IMR-90 (cell line): Measurements from ENCODE around the gene ZBTB33. TPM values are rescaled to one million over a fixed set of nuclear protein-coding genes. Genes with fewer than 3 reads are reported as not detected.

Source experiments
- ATAC-seq: fragments of 200-7000 bp; cut with Tn5 transposase; 2 replicates; pipeline ENCODE4 v1.9.1; 2020; ENCODE audit warnings: low read depth, mild to moderate bottlenecking, moderate library complexity
- BruUV-seq: library from RNA; stranded (reverse); fragments of 400-500 nt; replicated peaks from 2 replicates; lab custom pipeline; 2021; lab: Mats Ljungman, UMichigan
- CTCF ChIA-PET: fragments of 300-600 bp; formaldehyde crosslinking; extraction: SDS; loops from one replicate; lab custom pipeline; 2021; ENCODE audit warnings: antibody characterized with exemption; lab: Yijun Ruan, JAX
- POLR2A ChIA-PET: fragments of 300-600 bp; sonication (Branson Sonifier 250); formaldehyde crosslinking; loops from one replicate; lab custom pipeline; 2022; ENCODE audit warnings: antibody characterized with exemption; ENCODE audit not compliant: unreplicated experiment; lab: Charles Lee
- DNase-seq: peaks from one replicate; pipeline ENCODE4 v3.0.0; 2013
- H2AFZ ChIP-seq: replicated peaks from 2 replicates; pipeline ENCODE3; 2013; ENCODE audit warnings: low read length, mild to moderate bottlenecking; ENCODE audit not compliant: poor library complexity
- H2AK5ac ChIP-seq: 2 replicates; pipeline ENCODE4 v1.6.1; 2013; ENCODE audit warnings: low read depth, low read length, inconsistent platforms
- H2AK9ac ChIP-seq: replicated peaks from 2 replicates; pipeline ENCODE3; 2013; ENCODE audit warnings: mild to moderate bottlenecking, low read depth, low read length, moderate library complexity; ENCODE audit not compliant: poor library complexity
- H2BK120ac ChIP-seq: 2 replicates; pipeline ENCODE4 v1.6.1; 2013; ENCODE audit warnings: low read depth, low read length, inconsistent platforms
- H2BK15ac ChIP-seq: 3 replicates; pipeline ENCODE4 v1.6.1; 2013; ENCODE audit warnings: low read depth, low read length, inconsistent platforms
- H2BK20ac ChIP-seq: 2 replicates; pipeline ENCODE4 v1.6.1; 2013; ENCODE audit warnings: low read depth, mild to moderate bottlenecking, inconsistent platforms, low read length, moderate library complexity
- H2BK5ac ChIP-seq: 2 replicates; pipeline ENCODE4 v1.6.1; 2013; ENCODE audit warnings: mild to moderate bottlenecking, low read depth, low read length, inconsistent platforms; ENCODE audit not compliant: poor library complexity, severe bottlenecking
- H3K14ac ChIP-seq: replicated peaks from 2 replicates; pipeline ENCODE4 v1.6.1; 2013; ENCODE audit warnings: low read depth, low read length, inconsistent platforms
- H3K18ac ChIP-seq: 2 replicates; pipeline ENCODE4 v1.6.1; 2013; ENCODE audit warnings: low read depth, low read length, control low read depth
- H3K23ac ChIP-seq: 2 replicates; pipeline ENCODE4 v1.6.1; 2013; ENCODE audit warnings: low read depth, low read length, inconsistent platforms
- H3K27ac ChIP-seq: 2 replicates; pipeline ENCODE4 v1.5.1; 2013; ENCODE audit warnings: mild to moderate bottlenecking, control low read depth, low read length; ENCODE audit not compliant: insufficient read depth
- H3K27me3 ChIP-seq: 2 replicates; pipeline ENCODE4 v1.6.1; 2013; ENCODE audit warnings: low read length; ENCODE audit not compliant: control insufficient read depth, insufficient read depth
- H3K36me3 ChIP-seq: 2 replicates; pipeline ENCODE4 v1.6.1; 2013; ENCODE audit warnings: low read length, mixed read lengths; ENCODE audit not compliant: control insufficient read depth, insufficient read depth
- H3K4ac ChIP-seq: 2 replicates; pipeline ENCODE4 v1.6.1; 2013; ENCODE audit warnings: low read depth, low read length, inconsistent platforms
- H3K4me1 ChIP-seq: 2 replicates; pipeline ENCODE4 v1.6.1; 2013; ENCODE audit warnings: low read length, mixed read lengths; ENCODE audit not compliant: control insufficient read depth, insufficient read depth
- H3K4me2 ChIP-seq: 2 replicates; pipeline ENCODE4 v1.6.1; 2013; ENCODE audit warnings: low read depth, mild to moderate bottlenecking, control low read depth, low read length, moderate library complexity
- H3K4me3 ChIP-seq: 2 replicates; pipeline ENCODE4 v1.5.1; 2013; ENCODE audit warnings: low read depth, mild to moderate bottlenecking, control low read depth, low read length, moderate library complexity; ENCODE audit not compliant: insufficient read depth
- H3K56ac ChIP-seq: 2 replicates; pipeline ENCODE4 v1.6.1; 2013; ENCODE audit warnings: low read length, inconsistent platforms; ENCODE audit not compliant: insufficient read depth; ENCODE audit errors: extremely low read depth
- H3K79me1 ChIP-seq, 2 experiments: 2 replicates each; pipeline ENCODE4 v1.6.1; 2013; ENCODE audit warnings: low read length in 2 of 2, inconsistent platforms in 1 of 2, low read depth in 1 of 2
- H3K9ac ChIP-seq: 2 replicates; pipeline ENCODE4 v1.6.1; 2013; ENCODE audit warnings: low read depth, low read length, control low read depth
- H3K9me1 ChIP-seq: 2 replicates; pipeline ENCODE4 v1.6.1; 2013; ENCODE audit warnings: low read length, inconsistent platforms; ENCODE audit not compliant: insufficient read depth
- H3K9me3 ChIP-seq: 2 replicates; pipeline ENCODE4 v1.6.1; 2013; ENCODE audit warnings: low read length; ENCODE audit not compliant: control insufficient read depth, insufficient read depth
- H4K20me1 ChIP-seq: 2 replicates; pipeline ENCODE4 v1.6.1; 2013; ENCODE audit warnings: low read length, inconsistent platforms; ENCODE audit not compliant: insufficient read depth
- H4K5ac ChIP-seq: 2 replicates; pipeline ENCODE4 v1.6.1; 2013; ENCODE audit warnings: mild to moderate bottlenecking, low read depth, low read length, control low read depth
- H4K8ac ChIP-seq, 2 experiments: 2 replicates each; pipeline ENCODE4 v1.6.1; 2013; ENCODE audit warnings: low read depth in 2 of 2, low read length in 2 of 2, control low read depth in 1 of 2, inconsistent platforms in 1 of 2
- H4K91ac ChIP-seq: 2 replicates; pipeline ENCODE4 v1.6.1; 2013; ENCODE audit warnings: low read depth, low read length, inconsistent platforms; ENCODE audit not compliant: insufficient read depth
- BHLHE40 ChIP-seq: fragments of 150-350 bp; IDR thresholded peaks from 2 replicates; pipeline ENCODE4 v1.6.1; 2016; ENCODE audit warnings: mild to moderate bottlenecking, low read depth, low read length
- MXI1 ChIP-seq: IDR thresholded peaks from 2 replicates; pipeline ENCODE4 v1.6.1; 2012; ENCODE audit warnings: low read depth, mild to moderate bottlenecking, low read length, moderate library complexity, borderline replicate concordance
- NFE2L2 ChIP-seq: fragments of 150-350 bp; IDR thresholded peaks from 2 replicates; pipeline ENCODE4 v1.6.1; 2016; ENCODE audit warnings: low read depth, mild to moderate bottlenecking, low read length
- WGBS, 2 experiments: methylation state at CpG; one replicate each; pipeline versions ENCODE4 v1.1.5 to v1.1.7; 2013; ENCODE audit warnings: missing lambda C conversion rate in 2 of 2; ENCODE audit not compliant: insufficient read length in 1 of 2; ENCODE audit errors: extremely low coverage in 2 of 2; 5-methylcytosine and 5-hydroxymethylcytosine counted together
- dilution Hi-C: fragments of 300-500 bp; cut with HindIII; formaldehyde crosslinking; loops from one replicate; pipeline ENCODE4 v1.14.3; 2018; ENCODE audit warnings: low sequenced_read_pairs; ENCODE audit not compliant: unreplicated experiment
- in situ Hi-C: fragments of 300-500 bp; cut with MboI; formaldehyde crosslinking; loops from 3 replicates; pipeline ENCODE4 v1.14.3; 2019; ENCODE audit warnings: low sequenced_read_pairs, inconsistent platforms, mixed read lengths
- intact Hi-C: fragments of 100-400 bp; cut with micrococcal nuclease; formaldehyde crosslinking; loops from 2 replicates; pipeline ENCODE4 v1.10.0; 2022
- polyA plus RNA-seq, 3 experiments: library from polyadenylated mRNA; depleted of rRNA; stranded (reverse); fragments of >200 nt; gene quantifications; 2 replicates each; pipeline ENCODE4 v1.2.3, GENCODE V29; 2012; ENCODE audit warnings: low replicate concordance in 1 of 3
- total RNA-seq: library from RNA; depleted of rRNA; stranded (reverse); fragments of >200 nt; gene quantifications from 2 replicates; pipeline ENCODE4 v1.2.3, GENCODE V29; 2012
- TF ChIP-seq, protein P1 (sequence below): fragments of 150-350 bp; IDR thresholded peaks from 2 replicates; pipeline ENCODE4 v1.6.1; 2016; ENCODE audit warnings: low read depth, mild to moderate bottlenecking, low read length, moderate library complexity, borderline replicate concordance

ZBTB33 gene
- total and polyA plus RNA-seq, 2 of the 4 experiments (the other 2 are of a cell fraction), result 3.3 to 16.3 TPM

DNA sequence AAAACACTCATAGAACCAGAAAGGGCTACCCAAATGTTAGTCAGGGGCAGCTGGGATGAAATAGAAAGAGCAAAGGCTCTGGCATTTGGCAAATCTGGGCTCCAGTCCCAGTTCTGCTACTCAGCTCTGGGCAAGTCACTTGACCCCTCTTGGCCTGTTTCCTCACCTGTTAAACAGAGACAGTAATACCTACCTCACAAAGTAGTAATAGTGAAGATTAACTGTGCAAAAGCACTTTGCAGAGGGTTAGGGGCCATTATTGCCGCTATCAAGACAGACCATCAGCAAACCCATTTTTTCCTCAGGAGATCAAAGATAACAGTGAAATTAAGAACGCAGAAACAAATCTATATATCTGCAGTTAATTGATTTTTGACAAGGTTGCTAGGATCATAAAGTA lies 20.6 kb downstream of the ZBTB33 start:
- Histone ChIP-seq H2AK9ac (no peak overlapping the region), H3K4me2 (no peak overlapping the region), H2AFZ (no peak overlapping the region), H3K36me3 (no peaks in the 10 kb centered on the region), H2BK5ac (no peak overlapping the region), H3K4me3 (no peak overlapping the region), H4K20me1 (no peaks in the 10 kb centered on the region), H3K14ac (no peak overlapping the region), H3K79me1 (no peaks in the 10 kb centered on the region), H3K27me3 (no peaks in the 10 kb centered on the region), H4K5ac (no peak overlapping the region), H3K4ac (no peak overlapping the region), H3K56ac (no peak overlapping the region), H3K9me3 (no peaks in the 10 kb centered on the region), H4K91ac (no peak overlapping the region), H3K9me1 (no peaks in the 10 kb centered on the region), H3K4me1 (no peaks in the 10 kb centered on the region), H2AK5ac (no peak overlapping the region), H3K23ac (no peak overlapping the region), H2BK20ac (no peak overlapping the region), H3K18ac (no peak overlapping the region), H2BK120ac (no peak overlapping the region), H4K8ac (no peak overlapping the region), H2BK15ac (no peak overlapping the region), H3K9ac (no peak overlapping the region), H3K27ac (no peak overlapping the region)
- DNase-seq (no peak), ATAC-seq (no peak)
- no TSS peak for BruUV-seq
- in situ Hi-C loops, result no loop called here
- intact Hi-C loops, result no loop called here
- ChIA-PET POLR2A (no interaction called here), CTCF (no interaction called here)
- TF ChIP-seq NFE2L2 (no peak), MXI1 (no peak), BHLHE40 (no peak)
- TF ChIP-seq, protein P1, sequence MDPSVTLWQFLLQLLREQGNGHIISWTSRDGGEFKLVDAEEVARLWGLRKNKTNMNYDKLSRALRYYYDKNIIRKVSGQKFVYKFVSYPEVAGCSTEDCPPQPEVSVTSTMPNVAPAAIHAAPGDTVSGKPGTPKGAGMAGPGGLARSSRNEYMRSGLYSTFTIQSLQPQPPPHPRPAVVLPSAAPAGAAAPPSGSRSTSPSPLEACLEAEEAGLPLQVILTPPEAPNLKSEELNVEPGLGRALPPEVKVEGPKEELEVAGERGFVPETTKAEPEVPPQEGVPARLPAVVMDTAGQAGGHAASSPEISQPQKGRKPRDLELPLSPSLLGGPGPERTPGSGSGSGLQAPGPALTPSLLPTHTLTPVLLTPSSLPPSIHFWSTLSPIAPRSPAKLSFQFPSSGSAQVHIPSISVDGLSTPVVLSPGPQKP, result no peak
- dilution Hi-C loops, result no loop called here
- no CpG with 5 or more reads among the region's 2 CpGs for WGBS, 2 experiments
